ENCODE measurements around the gene CSNK1G2. TPM values are rescaled to one million over a fixed set of nuclear protein-coding genes. Genes with fewer than 3 reads are reported as not detected.

Gene CSNK1G2
- total and polyA plus RNA-seq, 2 of the 13 experiments (the other 11 are each of a cell fraction or from before 2014, with no cell fraction given) = 53.8 to 72.5 TPM

DNA sequence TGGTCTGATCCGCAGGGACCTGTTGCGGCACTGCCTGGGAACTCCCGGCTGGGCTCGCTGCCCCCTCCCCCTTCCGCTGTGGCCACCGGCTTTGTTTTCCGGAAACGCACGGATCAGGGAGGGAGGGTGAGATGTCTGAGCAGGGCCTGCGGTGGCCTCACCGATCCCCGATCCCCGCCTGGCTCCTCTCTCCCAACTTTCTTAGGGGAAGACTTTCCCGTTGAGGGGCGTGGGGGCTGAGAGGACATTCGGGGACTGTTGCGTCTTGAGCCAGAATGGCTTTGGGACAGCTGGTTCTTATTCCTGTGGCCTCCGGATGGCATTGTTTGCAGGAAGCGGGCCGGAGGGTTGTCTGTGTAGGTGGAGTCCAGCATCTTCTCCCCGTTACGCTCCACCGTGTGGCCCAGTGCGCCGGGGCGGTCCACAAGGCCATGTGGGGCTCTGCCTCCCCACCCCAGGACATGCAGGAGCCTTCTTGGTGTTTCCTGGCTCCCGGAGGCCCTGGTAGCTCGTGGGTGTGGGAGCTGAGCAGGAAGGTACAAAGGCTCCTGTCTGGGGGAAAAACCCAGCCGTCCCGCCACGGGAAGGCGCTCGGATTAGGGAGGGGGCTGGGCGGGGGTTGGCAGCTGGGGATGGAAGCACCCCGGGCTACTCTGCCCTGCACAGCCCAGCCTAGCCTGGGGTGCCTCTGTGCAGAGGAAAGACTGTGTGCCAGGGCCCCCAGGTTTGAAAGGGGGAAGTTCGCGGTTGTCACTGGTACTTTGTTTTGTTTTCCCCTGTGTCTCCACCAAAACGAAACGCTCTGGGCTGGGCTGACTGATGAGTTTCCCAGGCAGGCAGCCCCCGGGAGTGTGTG lies 1.3 kb downstream of the CSNK1G2 start (continued):
- TF ChIP-seq ZNF577 (CRISPR knock-in tag; IDR thresholded peaks at IDR 0.05; ENCODE audit: borderline replicate concordance, low read depth) (no peak), MTF2 (CRISPR knock-in tag; IDR thresholded peaks at IDR 0.05; ENCODE audit: borderline replicate concordance) (no peak), ZNF557 (CRISPR knock-in tag; IDR thresholded peaks at IDR 0.05) (no peak), ZFY (CRISPR knock-in tag; IDR thresholded peaks at IDR 0.05) (peak; percentile 80), ERF (CRISPR knock-in tag; IDR thresholded peaks at IDR 0.05) (peak; percentile 71), ZBTB3 (CRISPR knock-in tag; IDR thresholded peaks at IDR 0.05; ENCODE audit: borderline replicate concordance, low read depth) (no peak), ZNF10 (CRISPR knock-in tag; IDR thresholded peaks at IDR 0.05; ENCODE audit: borderline replicate concordance, low read depth) (no peak), RBAK (CRISPR knock-in tag; IDR thresholded peaks at IDR 0.05) (no peak), SSRP1 (CRISPR knock-in tag; IDR thresholded peaks at IDR 0.05) (no peak), SMAD1 (CRISPR knock-in tag; IDR thresholded peaks at IDR 0.05; ENCODE audit: borderline replicate concordance, low read depth) (no peak), ELF1 (CRISPR knock-in tag; IDR thresholded peaks at IDR 0.05) (peak; percentile 85), ZNF510 (CRISPR knock-in tag; IDR thresholded peaks at IDR 0.05; ENCODE audit: low read depth) (peak; percentile 78; the same call in 1 of the 2 replicates), MTF1 (CRISPR knock-in tag; IDR thresholded peaks at IDR 0.05) (no peak), RFXANK (CRISPR knock-in tag; IDR thresholded peaks at IDR 0.05) (no peak), SP5 (CRISPR knock-in tag; IDR thresholded peaks at IDR 0.05; ENCODE audit: borderline replicate concordance, low read depth) (no peak; the same call in 1 of the 2 replicates), HOXA3 (CRISPR knock-in tag; IDR thresholded peaks at IDR 0.05) (0 out of 2 replicates have a peak, but pooled peaks have one; percentile 44), TBX2 (CRISPR knock-in tag; IDR thresholded peaks at IDR 0.05; ENCODE audit: borderline replicate concordance) (0 out of 2 replicates have a peak, but pooled peaks have one; percentile 53), HIVEP1 (CRISPR knock-in tag; IDR thresholded peaks at IDR 0.05) (peak; percentile 74), ZNF709 (CRISPR knock-in tag; IDR thresholded peaks at IDR 0.05) (no peak), ZNF20 (CRISPR knock-in tag; IDR thresholded peaks at IDR 0.05) (no peak), REXO4 (CRISPR knock-in tag; IDR thresholded peaks at IDR 0.05; ENCODE audit: borderline replicate concordance) (no peak)
- TF ChIP-seq, protein P1, sequence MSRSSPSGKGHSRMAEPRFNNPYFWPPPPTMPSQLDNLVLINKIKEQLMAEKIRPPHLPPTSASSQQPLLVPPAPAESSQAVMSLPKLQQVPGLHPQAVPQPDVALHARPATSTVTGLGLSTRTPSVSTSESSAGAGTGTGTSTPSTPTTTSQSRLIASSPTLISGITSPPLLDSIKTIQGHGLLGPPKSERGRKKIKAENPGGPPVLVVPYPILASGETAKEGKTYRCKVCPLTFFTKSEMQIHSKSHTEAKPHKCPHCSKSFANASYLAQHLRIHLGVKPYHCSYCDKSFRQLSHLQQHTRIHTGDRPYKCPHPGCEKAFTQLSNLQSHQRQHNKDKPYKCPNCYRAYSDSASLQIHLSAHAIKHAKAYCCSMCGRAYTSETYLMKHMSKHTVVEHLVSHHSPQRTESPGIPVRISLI (CRISPR knock-in tag; IDR thresholded peaks at IDR 0.05; ENCODE audit: borderline replicate concordance) = 0 out of 2 replicates have a peak, but pooled peaks have one; percentile 19
- TF ChIP-seq, protein P2, sequence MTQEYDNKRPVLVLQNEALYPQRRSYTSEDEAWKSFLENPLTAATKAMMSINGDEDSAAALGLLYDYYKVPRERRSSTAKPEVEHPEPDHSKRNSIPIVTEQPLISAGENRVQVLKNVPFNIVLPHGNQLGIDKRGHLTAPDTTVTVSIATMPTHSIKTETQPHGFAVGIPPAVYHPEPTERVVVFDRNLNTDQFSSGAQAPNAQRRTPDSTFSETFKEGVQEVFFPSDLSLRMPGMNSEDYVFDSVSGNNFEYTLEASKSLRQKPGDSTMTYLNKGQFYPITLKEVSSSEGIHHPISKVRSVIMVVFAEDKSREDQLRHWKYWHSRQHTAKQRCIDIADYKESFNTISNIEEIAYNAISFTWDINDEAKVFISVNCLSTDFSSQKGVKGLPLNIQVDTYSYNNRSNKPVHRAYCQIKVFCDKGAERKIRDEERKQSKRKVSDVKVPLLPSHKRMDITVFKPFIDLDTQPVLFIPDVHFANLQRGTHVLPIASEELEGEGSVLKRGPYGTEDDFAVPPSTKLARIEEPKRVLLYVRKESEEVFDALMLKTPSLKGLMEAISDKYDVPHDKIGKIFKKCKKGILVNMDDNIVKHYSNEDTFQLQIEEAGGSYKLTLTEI (CRISPR knock-in tag; conservative IDR thresholded peaks at IDR 0.05) = no peak
- TF ChIP-seq, protein P3, sequence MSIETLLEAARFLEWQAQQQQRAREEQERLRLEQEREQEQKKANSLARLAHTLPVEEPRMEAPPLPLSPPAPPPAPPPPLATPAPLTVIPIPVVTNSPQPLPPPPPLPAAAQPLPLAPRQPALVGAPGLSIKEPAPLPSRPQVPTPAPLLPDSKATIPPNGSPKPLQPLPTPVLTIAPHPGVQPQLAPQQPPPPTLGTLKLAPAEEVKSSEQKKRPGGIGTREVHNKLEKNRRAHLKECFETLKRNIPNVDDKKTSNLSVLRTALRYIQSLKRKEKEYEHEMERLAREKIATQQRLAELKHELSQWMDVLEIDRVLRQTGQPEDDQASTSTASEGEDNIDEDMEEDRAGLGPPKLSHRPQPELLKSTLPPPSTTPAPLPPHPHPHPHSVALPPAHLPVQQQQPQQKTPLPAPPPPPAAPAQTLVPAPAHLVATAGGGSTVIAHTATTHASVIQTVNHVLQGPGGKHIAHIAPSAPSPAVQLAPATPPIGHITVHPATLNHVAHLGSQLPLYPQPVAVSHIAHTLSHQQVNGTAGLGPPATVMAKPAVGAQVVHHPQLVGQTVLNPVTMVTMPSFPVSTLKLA (IDR thresholded peaks at IDR 0.05) = no peak
- TF ChIP-seq, protein P4, sequence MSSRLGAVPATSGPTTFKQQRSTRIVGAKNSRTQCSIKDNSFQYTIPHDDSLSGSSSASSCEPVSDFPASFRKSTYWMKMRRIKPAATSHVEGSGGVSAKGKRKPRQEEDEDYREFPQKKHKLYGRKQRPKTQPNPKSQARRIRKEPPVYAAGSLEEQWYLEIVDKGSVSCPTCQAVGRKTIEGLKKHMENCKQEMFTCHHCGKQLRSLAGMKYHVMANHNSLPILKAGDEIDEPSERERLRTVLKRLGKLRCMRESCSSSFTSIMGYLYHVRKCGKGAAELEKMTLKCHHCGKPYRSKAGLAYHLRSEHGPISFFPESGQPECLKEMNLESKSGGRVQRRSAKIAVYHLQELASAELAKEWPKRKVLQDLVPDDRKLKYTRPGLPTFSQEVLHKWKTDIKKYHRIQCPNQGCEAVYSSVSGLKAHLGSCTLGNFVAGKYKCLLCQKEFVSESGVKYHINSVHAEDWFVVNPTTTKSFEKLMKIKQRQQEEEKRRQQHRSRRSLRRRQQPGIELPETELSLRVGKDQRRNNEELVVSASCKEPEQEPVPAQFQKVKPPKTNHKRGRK (CRISPR knock-in tag; IDR thresholded peaks at IDR 0.05) = no peak
